ENCODE results near the gene NLGN4Y.

DNA sequence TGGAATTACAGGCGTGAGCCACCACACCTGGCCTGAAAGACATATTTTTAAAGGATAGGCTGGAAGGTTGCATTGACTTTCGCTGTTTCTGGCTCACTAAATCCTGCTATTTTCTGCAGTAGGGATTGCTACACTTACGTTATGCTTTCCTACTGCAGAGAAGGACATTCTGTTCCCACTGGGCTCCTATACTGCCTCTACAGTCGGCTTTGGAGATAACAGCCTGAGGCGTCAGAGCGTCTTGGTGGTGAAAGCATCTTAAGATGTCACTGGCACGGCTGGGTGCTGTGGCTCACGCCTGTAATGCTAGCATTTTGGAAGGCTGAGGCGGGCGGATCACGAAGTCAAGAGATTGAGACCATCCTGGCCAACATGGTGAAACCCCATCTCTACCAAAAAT is 77.0 kb downstream of the NLGN4Y start:
- TF ChIP-seq, protein P1, sequence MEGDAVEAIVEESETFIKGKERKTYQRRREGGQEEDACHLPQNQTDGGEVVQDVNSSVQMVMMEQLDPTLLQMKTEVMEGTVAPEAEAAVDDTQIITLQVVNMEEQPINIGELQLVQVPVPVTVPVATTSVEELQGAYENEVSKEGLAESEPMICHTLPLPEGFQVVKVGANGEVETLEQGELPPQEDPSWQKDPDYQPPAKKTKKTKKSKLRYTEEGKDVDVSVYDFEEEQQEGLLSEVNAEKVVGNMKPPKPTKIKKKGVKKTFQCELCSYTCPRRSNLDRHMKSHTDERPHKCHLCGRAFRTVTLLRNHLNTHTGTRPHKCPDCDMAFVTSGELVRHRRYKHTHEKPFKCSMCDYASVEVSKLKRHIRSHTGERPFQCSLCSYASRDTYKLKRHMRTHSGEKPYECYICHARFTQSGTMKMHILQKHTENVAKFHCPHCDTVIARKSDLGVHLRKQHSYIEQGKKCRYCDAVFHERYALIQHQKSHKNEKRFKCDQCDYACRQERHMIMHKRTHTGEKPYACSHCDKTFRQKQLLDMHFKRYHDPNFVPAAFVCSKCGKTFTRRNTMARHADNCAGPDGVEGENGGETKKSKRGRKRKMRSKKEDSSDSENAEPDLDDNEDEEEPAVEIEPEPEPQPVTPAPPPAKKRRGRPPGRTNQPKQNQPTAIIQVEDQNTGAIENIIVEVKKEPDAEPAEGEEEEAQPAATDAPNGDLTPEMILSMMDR (IDR thresholded peaks at IDR 0.05; ENCODE audit: poor library complexity): no peak
- TF ChIP-seq EZH2 (IDR thresholded peaks at IDR 0.05; ENCODE audit: borderline replicate concordance): no peak

Data from hepatocyte (in vitro differentiated cells).